GM21423 (cell line): ENCODE results near the gene CHRD.
"Not testable (repeated sequence)": the region's sequence is repeated elsewhere in the genome, so short reads cannot be mapped to it uniquely, and the experiment has no call there.

Source experiments
- ATAC-seq: cut with Tn5 transposase; IDR thresholded peaks from one replicate; pipeline ENCODE4 v1.9.1; 2021; ENCODE audit warnings: mild to moderate bottlenecking, moderate library complexity; ENCODE audit not compliant: unreplicated experiment

Gene CHRD

GRCh38 chr3:184414418-184415202 lies 34.8 kb downstream of the CHRD start:
- no peak for ATAC-seq

GRCh38 chr3:184415203-184415490 lies 35.3 kb downstream of the CHRD start:
- no peak for ATAC-seq

DNA sequence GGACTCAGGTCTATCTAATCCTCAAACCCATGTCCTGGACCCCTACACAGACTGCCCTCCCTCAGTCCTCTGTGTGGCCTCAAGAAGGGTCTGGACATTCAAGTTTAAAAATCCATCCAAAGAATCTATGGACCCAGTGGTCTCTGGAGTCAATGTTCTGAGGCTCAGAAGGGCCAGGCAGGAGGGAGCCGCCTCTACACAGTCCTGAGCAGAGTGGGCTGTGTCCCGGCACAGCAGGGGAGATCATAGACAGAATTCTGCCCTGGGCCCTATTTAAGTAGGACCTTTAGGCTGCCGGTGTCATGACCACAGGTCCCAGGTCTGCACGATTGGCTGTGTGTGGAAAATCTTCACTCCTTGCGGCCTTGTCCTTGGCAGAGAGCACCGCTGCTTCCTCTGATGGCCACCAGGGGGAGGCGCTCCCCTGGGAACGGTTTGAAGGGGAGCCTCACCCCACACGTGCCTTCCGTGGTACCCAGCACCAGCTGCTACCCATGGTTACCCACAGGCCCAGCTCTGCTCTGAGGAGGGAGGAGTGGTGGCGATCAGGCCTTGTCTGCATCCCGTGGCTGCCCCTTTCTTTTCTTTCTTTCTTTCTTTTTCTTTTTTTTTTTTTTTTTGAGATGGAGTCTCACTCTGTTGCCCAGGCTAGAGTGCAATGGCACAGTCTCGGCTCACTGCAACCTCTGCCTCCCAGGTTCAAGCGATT lies 37.9 kb downstream of the CHRD start:
- peak; percentile 84 for ATAC-seq

DNA sequence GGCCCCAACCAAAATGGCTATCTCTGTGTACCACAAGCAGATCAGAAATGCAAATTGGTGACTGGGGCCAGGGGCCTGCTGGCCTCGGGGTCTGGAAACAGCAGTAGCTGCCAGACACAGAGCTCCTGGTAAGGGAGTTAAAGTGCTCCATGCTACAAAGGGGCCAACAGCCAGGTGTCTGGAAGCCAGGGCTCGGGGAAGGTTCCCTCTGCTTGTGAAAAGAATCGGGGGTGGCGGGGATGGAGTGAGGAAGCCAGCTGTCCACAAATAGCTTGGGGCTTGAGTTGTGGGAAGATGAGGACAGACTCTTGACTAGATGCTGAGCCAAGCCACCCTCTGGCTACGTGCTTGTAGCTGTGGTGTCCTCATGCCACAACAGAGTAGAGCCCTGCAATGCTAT lies 39.3 kb downstream of the CHRD start:
- ATAC-seq, result no peak

GRCh38 chr3:184423561-184423960 lies 43.7 kb downstream of the CHRD start:
- no peak for ATAC-seq

- ATAC-seq, result no peak
These were observed 46.9 kb downstream of the CHRD start for GRCh38 chr3:184426691-184427141.

- ATAC-seq, result no peak
These were observed 48.8 kb downstream of the CHRD start for GRCh38 chr3:184428561-184429175.

GRCh38 chr3:184429786-184430185 lies 49.9 kb downstream of the CHRD start:
- no peak for ATAC-seq

DNA sequence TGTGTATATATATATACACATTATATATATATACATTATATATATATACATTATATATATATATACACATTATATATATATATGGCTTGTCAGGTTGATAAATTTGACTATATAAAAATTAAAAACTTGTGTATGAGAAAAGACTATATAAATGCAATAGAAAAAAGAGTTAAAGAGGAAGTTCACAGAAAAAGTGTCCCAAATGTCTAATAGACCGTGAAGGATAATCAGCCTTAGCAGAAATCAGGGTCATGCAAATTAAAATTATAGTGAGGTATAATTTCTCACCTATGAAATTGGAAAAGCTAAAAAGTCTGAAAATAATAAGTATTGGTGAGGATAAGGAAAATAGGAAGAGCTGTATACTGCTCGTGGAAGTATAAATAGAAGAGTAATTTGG lies 51.1 kb downstream of the CHRD start:
- no peak for ATAC-seq

DNA sequence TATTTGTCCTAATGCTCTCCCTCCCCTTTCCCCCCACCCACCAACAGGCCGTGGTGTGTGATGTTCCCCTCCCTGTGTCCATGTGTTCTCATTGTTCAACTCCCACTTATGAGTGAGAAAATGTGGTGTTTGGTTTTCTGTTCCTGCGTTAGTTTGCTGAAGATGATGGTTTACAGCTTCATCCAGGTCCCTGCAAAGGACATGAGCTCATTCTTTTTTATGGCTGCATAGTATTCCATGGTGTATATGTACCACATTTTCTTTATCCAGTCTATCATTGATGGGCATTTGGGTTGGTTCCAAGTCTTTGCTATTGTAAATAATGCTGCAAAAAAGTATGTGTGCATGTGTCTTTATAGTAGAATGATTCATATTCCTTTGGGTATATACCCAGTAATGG lies 53.3 kb downstream of the CHRD start:
- ATAC-seq, result not testable (repeated sequence)

DNA sequence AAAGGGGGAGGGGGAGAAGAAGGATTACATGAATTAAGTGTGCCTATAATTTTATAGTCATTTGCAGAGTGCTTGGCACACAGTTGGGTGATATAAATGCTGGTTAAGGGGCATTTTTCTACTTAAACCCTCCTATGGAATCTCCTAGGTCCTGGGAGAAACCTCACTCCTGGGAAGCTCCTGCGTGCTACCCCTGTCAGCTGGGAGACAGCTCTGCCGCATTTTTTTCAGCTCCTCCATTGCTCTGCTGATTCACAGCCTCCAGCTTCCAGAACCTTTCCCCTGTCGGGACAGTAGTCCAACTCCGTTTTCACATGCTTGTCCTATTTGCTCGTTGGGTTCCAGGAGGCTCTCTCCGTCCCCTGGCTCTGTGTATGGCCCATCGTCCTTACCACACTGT lies 59.2 kb downstream of the CHRD start:
- no peak for ATAC-seq
